Peyer's patch (tissue), 4 donors: ENCODE measurements around the gene DPEP3. TPM values are rescaled to one million over a fixed set of nuclear protein-coding genes. Genes with fewer than 3 reads are reported as not detected.

Experiments used
- DNase-seq, 3 donors: peaks; one replicate each; pipeline ENCODE4 v3.0.0-alpha.2; 2017 to 2019
- H3K27ac ChIP-seq, 4 donors: fragments of 200-600 bp; sonication (generic); one replicate each; pipeline ENCODE4 v1.5.1; 2016 to 2019
- H3K27me3 ChIP-seq, 2 donors: fragments of 200-600 bp; sonication (generic); one replicate each; pipeline ENCODE4 v1.5.1; 2019
- H3K36me3 ChIP-seq, 3 donors: fragments of 200-600 bp; sonication (generic); one replicate each; pipeline ENCODE4 v1.5.1; 2016 to 2019
- H3K4me1 ChIP-seq, 4 donors: fragments of 200-600 bp; sonication (generic); one replicate each; pipeline ENCODE4 v1.5.1; 2016 to 2019
- H3K4me3 ChIP-seq, 4 donors: fragments of 200-600 bp; sonication (generic); 1 replicate in 3 of 4; 2 replicates in 1 of 4; pipeline ENCODE4 v1.5.1; 2016 to 2019; ENCODE audit warnings: mild to moderate bottlenecking in 1 of 4
- H3K9me3 ChIP-seq, 4 donors: fragments of 200-600 bp; sonication (generic); one replicate each; pipeline ENCODE4 v1.5.1; 2016 to 2019; ENCODE audit warnings: mild to moderate bottlenecking in 1 of 4
- CTCF ChIP-seq, 6 experiments: fragments of 450-650 bp in 4 of 6; fragments of 200-600 bp in 2 of 6; sonication (generic) in 1 of 6; IDR thresholded peaks; one replicate each; pipeline ENCODE4 v1.5.1; 2017 to 2019; ENCODE audit warnings: antibody characterized with exemption in 6 of 6, mild to moderate bottlenecking in 3 of 6, moderate library complexity in 1 of 6
- POLR2A ChIP-seq, 2 donors: fragments of 450-650 bp; IDR thresholded peaks; one replicate each; pipeline ENCODE4 v1.5.1; 2017; ENCODE audit warnings: antibody characterized with exemption in 2 of 2, mild to moderate bottlenecking in 2 of 2, moderate library complexity in 2 of 2
- total RNA-seq, 4 donors: library from RNA; depleted of rRNA; stranded (reverse); fragments of >200 nt; gene quantifications; one replicate each; pipeline ENCODE4 v1.1.0, GENCODE V29; 2016

The DPEP3 gene
- total RNA-seq, 4 donors from 2014 or later = not detected

GRCh38 chr16:67931712-67932461 is 48.4 kb downstream of the DPEP3 start, which contains the start of gene CTRL:
CTRL (minus strand) TSS chr16:67931862; CDS start chr16:67931852, 10 bp downstream.
- Histone ChIP-seq H3K27me3 (no peaks in the 10 kb centered on the region), H3K4me3 (no peak within 1 kb of the TSS), H3K9me3 (no peaks in the 10 kb centered on the region), H3K36me3 (peaks cover 0 to 70% (median 0%) of the 10 kb centered on the region in 3 donors), H3K27ac (no peak within 1 kb of the TSS), H3K4me1 (peaks cover 0 to 11% (median 8%) of the 10 kb centered on the region in 4 donors)
- no peak for DNase-seq
- no peak for TF ChIP-seq POLR2A (IDR thresholded peaks at IDR 0.05)
- TF ChIP-seq CTCF (IDR thresholded peaks at IDR 0.05) = no peak

GRCh38 chr16:67930678-67931211 is 49.6 kb downstream of the DPEP3 start:
- TF ChIP-seq POLR2A (IDR thresholded peaks at IDR 0.05) (no peak), CTCF (IDR thresholded peaks at IDR 0.05) (no peak)
- H3K4me3 ChIP-seq = no peak overlapping the region
- H3K36me3 ChIP-seq = peaks cover 0 to 70% (median 0%) of the 10 kb centered on the region in 3 donors

GRCh38 chr16:67930191-67930590 is 50.1 kb downstream of the DPEP3 start:
- peaks cover 0 to 10% (median 6%) of the 10 kb centered on the region in 4 donors for H3K4me1 ChIP-seq
- no peak for DNase-seq
- peaks cover 0 to 70% (median 0%) of the 10 kb centered on the region in 3 donors for H3K36me3 ChIP-seq
- H3K9me3 ChIP-seq = no peaks in the 10 kb centered on the region
- TF ChIP-seq POLR2A (IDR thresholded peaks at IDR 0.05) (no peak), CTCF (IDR thresholded peaks at IDR 0.05) (no peak)
- no peak overlapping the region for H3K4me3 ChIP-seq
- H3K27me3 ChIP-seq = no peaks in the 10 kb centered on the region
- no peak overlapping the region for H3K27ac ChIP-seq

More at GRCh38 chr16:67930678-67931211, 49.6 kb downstream of the DPEP3 start:
- no peak for DNase-seq
- Histone ChIP-seq H3K27ac (no peak overlapping the region), H3K4me1 (peaks cover 0 to 11% (median 8%) of the 10 kb centered on the region in 4 donors), H3K9me3 (no peaks in the 10 kb centered on the region), H3K27me3 (no peaks in the 10 kb centered on the region)

GRCh38 chr16:67928561-67929364 is 51.5 kb downstream of the DPEP3 start:
- Histone ChIP-seq H3K27ac (no peak overlapping the region), H3K4me1 (peaks cover 0 to 4% (median 0%) of the 10 kb centered on the region in 4 donors), H3K36me3 (peaks cover 0 to 63% (median 0%) of the 10 kb centered on the region in 3 donors), H3K27me3 (no peaks in the 10 kb centered on the region), H3K4me3 (no peak overlapping the region), H3K9me3 (no peaks in the 10 kb centered on the region)
- peak; percentile 66 to 88 (median 82) for DNase-seq
- TF ChIP-seq POLR2A (IDR thresholded peaks at IDR 0.05) = no peak
- TF ChIP-seq CTCF (IDR thresholded peaks at IDR 0.05) = peak; percentile 67 to 92 (median 90)

- peaks cover 0 to 61% (median 0%) of the 10 kb centered on the region in 3 donors for H3K36me3 ChIP-seq
Observed at GRCh38 chr16:67928147-67928546, 52.2 kb downstream of the DPEP3 start.

More at GRCh38 chr16:67928147-67928546, 52.2 kb downstream of the DPEP3 start:
- H3K4me3 ChIP-seq = no peak overlapping the region
- no peak for TF ChIP-seq POLR2A (IDR thresholded peaks at IDR 0.05)
- TF ChIP-seq CTCF (IDR thresholded peaks at IDR 0.05) = no peak
- H3K9me3 ChIP-seq = no peaks in the 10 kb centered on the region
- DNase-seq = no peak
- no peaks in the 10 kb centered on the region for H3K27me3 ChIP-seq
- no peak overlapping the region for H3K27ac ChIP-seq
- H3K4me1 ChIP-seq = peaks cover 0 to 4% (median 0%) of the 10 kb centered on the region in 4 donors
